Naive thymus-derived CD8-positive, alpha-beta T cell (primary cell): Measurements from ENCODE around the gene CACNA1B. TPM values are rescaled to one million over a fixed set of nuclear protein-coding genes. Genes with fewer than 3 reads are reported as not detected.

Experiments used
- ATAC-seq, 2 donors: fragments of 150-1000 bp; cut with Tn5 transposase in 1 of 2; sonication (Bioruptor Pico), chemical (Tn5 transposase) in 1 of 2; 1 replicate in 1 of 2; 2 replicates in 1 of 2; pipeline ENCODE4 v1.10.0; 2021; ENCODE audit warnings: mild to moderate bottlenecking in 2 of 2, moderate library complexity in 2 of 2
- POLR2A ChIA-PET: fragments of 350-600 bp; sonication (Branson Sonifier 250); formaldehyde crosslinking; loops from one replicate; lab custom pipeline; 2021; ENCODE audit warnings: antibody characterized with exemption; lab: Charles Lee
- DNase-seq, 10 donors: peaks; one replicate each; pipeline versions ENCODE4 v3.0.0 to v3.0.0-alpha.2; 2020 to 2022
- H3K27ac Mint-ChIP-seq, 10 donors: one replicate each; pipeline ENCODE4 v1.8.0; 2020 to 2022; ENCODE audit warnings: mild to moderate bottlenecking in 10 of 10, mixed read lengths in 10 of 10, moderate library complexity in 4 of 10, inconsistent platforms in 1 of 10
- H3K27me3 Mint-ChIP-seq, 5 donors: one replicate each; pipeline ENCODE4 v1.8.0; 2021 to 2022; ENCODE audit warnings: mixed read lengths in 5 of 5
- H3K36me3 Mint-ChIP-seq, 3 donors: one replicate each; pipeline ENCODE4 v1.8.0; 2020 to 2022; ENCODE audit warnings: mixed read lengths in 3 of 3, mild to moderate bottlenecking in 2 of 3, inconsistent platforms in 1 of 3
- H3K4me1 Mint-ChIP-seq, 4 donors: one replicate each; pipeline ENCODE4 v1.8.0; 2021 to 2022; ENCODE audit warnings: mixed read lengths in 4 of 4
- H3K4me3 Mint-ChIP-seq, 10 donors: one replicate each; pipeline ENCODE4 v1.8.0; 2020 to 2022; ENCODE audit warnings: mild to moderate bottlenecking in 10 of 10, mixed read lengths in 10 of 10, moderate library complexity in 6 of 10, inconsistent platforms in 1 of 10
- H3K9me3 Mint-ChIP-seq, 9 donors: one replicate each; pipeline ENCODE4 v1.8.0; 2020 to 2022; ENCODE audit warnings: mixed read lengths in 9 of 9, mild to moderate bottlenecking in 3 of 9, inconsistent platforms in 1 of 9, moderate library complexity in 1 of 9
- polyA plus RNA-seq, 3 donors: library from polyadenylated mRNA; unstranded; fragments of 300-500 nt; fragmentation: Illumina TruSeq; gene quantifications; one replicate each; pipeline ENCODE4 v1.2.3, GENCODE V29; 2021
- total RNA-seq, 8 experiments: library from RNA in 2 of 8; stranded (reverse) in 2 of 8; gene quantifications; one replicate each; pipeline ENCODE4 v1.2.3 and lab custom pipeline; 2021 to 2026

Gene CACNA1B
- total and polyA plus RNA-seq, 5 experiments from 2014 or later = not detected

DNA sequence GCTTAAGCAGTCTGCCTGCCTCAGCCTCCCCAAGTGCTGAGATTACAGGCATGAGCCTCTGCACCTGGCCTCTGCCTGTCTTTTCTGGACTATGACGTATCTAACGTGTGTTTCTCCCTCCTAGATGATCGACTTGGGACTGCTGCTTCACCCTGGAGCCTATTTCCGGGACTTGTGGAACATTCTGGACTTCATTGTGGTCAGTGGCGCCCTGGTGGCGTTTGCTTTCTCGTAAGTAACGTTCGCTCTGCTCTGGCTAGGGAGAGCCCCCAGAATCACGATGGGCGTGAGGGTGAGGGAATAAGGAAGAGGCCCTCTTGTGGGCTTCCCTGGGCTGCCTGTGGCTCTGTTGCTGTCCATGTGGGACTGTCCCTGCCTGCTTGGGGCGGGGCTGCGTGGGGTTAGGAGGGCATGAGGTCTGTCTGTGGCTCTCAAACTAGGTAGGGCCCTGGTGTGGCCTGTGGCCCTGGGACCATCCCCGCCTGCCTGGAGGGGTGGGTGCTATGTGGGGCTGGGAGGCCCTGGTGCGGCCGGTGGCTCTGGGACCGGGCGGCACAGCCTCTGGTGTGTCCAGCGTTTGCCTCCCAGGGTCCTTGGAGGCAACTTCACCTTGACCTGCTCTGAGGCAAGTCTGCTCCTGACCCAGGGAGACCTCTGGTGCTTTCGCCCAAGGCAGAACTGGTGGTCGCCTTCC lies 171.7 kb downstream of the CACNA1B start:
- Mint-ChIP-seq H3K36me3 (no peaks in the 10 kb centered on the region), H3K27ac (no peak overlapping the region), H3K27me3 (peaks cover 3 to 55% (median 24%) of the 10 kb centered on the region in 5 donors), H3K9me3 (no peaks in the 10 kb centered on the region), H3K4me3 (no peak overlapping the region), H3K4me1 (peaks cover 0 to 8% (median 0%) of the 10 kb centered on the region in 4 donors)
- POLR2A ChIA-PET = no interaction called here
- ATAC-seq (no peak), DNase-seq (peak in 1 of 10 donors; percentile 14)

DNA sequence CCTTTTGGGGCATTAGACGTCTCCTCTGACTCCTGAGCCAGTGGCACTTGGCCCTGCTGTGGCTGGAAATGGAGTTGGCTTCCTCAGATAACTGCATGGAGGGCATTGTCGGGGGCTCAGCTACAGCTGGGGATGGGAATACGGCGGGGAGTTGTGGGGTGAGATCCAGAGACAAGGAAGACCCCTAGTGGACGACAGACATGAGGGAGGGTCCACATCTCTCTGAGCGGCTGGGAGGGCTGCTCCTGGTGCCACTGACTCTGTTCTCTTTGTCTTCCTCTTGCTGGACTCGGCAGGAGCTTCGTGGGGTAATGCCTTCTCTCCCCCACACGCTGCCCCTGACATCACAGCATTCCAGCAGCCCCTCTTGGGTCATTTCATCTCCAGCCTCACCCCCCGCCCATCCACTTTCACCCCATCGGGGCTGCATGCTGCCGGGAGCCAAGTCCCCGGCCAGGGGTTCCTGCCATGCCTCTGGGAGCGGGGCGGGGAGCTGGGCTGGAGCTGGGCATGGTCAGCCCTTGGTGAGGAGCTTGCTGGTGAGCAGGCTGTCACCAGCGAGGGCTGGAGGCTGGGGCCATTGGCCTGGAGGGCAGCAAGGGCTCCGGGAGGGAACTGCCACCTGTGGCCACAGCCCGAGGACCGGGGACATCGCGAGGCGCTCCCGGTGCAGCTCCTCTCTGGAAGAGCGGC lies 172.3 kb downstream of the CACNA1B start:
- Mint-ChIP-seq H3K4me1 (peaks cover 0 to 13% (median 0%) of the 10 kb centered on the region in 4 donors), H3K36me3 (no peaks in the 10 kb centered on the region), H3K9me3 (no peaks in the 10 kb centered on the region), H3K27me3 (peaks cover 5 to 51% (median 18%) of the 10 kb centered on the region in 5 donors), H3K27ac (no peak overlapping the region), H3K4me3 (no peak overlapping the region)
- peak in 1 of 10 donors; percentile 9 for DNase-seq
- POLR2A ChIA-PET = no interaction called here
- no peak for ATAC-seq

DNA sequence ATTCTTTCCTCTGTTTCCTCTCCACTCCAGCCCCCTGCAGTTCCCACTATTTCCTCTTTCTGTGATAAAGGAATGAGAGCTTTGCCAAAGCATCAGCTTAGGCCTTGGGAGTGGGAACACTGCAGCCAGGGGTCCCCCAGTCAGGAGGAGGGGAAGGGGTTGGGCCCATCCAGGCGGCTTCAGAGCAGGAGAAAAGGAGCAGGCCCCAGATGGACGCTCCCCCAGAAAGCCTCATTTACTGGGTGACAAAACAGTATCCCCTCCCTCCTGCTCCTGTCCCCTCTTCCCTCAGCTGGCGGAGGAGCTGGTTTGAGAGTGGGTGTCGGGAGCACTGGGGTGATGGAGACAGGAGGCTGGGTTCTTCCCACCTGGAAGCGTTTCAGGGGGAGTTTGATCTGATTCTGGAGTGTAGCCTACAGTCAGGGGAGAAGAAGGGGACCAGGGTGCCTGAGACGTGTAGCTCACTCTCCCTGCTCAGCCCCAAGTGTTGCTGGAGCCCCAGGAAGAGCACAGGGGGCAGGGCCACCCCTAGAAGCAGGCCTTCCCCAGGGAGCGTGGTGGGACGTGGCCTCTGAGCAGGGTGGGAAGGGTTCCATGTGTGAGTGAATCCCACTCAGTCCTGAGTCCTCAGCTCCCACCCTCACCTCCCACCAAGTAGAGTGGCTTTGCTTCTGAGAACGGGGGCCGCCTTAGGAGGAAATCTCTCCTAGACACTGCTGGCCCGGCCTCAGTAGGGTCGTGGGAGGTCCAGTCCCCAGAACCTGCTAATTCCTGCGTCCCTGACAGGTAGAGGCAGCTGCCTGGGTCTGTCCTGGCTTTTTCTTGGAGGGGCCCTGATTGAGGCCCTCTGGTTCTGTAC lies 173.1 kb downstream of the CACNA1B start:
- Mint-ChIP-seq H3K36me3 (no peaks in the 10 kb centered on the region), H3K4me1 (peaks cover 0 to 13% (median 0%) of the 10 kb centered on the region in 4 donors), H3K4me3 (no peak overlapping the region), H3K27ac (peak overlapping the region in 2 of 10 donors; percentile 33 to 72), H3K9me3 (no peaks in the 10 kb centered on the region), H3K27me3 (peaks cover 3 to 44% (median 15%) of the 10 kb centered on the region in 5 donors)
- ATAC-seq (no peak), DNase-seq (peak in 1 of 10 donors; percentile 10)
- POLR2A ChIA-PET = no interaction called here

DNA sequence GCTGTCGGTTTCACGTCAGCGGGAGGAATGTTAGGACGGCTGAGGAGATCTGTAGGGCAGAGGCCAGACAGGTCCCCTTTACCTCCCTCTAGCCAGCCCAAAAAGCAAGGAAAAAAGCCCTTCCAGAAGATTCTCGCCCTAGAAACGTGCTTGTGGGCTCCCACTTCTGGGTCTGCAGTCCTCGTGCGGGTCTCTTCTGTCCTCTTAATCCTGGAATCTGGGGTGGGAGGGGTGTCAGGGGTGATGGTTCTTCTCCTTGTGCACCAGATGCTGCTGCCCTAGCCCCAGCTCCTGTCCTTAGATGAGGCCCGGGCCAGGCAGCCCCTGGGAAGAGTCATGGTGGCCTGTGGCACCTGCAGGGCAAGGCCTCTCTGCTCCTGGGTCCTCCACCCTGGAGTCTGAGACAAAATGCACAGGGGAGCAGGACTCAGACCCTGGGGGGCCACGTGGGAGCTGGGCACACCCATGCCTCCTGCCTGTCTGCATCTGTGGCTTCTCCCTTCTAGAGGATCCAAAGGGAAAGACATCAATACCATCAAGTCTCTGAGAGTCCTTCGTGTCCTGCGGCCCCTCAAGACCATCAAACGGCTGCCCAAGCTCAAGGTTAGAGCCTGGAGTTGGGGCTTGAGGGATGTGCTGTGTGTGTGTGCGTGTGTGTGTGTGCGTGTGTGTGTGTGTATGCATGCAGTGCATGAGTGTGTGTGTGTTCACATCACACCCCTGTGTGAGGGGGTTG lies 174.2 kb downstream of the CACNA1B start:
- Mint-ChIP-seq H3K4me1 (peaks cover 0 to 13% (median 0%) of the 10 kb centered on the region in 4 donors), H3K27ac (peak overlapping the region in 2 of 10 donors; percentile 29 to 34), H3K36me3 (no peaks in the 10 kb centered on the region), H3K9me3 (no peaks in the 10 kb centered on the region), H3K27me3 (peaks cover 4 to 44% (median 15%) of the 10 kb centered on the region in 5 donors), H3K4me3 (no peak overlapping the region)
- ATAC-seq (no peak), DNase-seq (peak in 1 of 10 donors; percentile 3)
- POLR2A ChIA-PET = no interaction called here

DNA sequence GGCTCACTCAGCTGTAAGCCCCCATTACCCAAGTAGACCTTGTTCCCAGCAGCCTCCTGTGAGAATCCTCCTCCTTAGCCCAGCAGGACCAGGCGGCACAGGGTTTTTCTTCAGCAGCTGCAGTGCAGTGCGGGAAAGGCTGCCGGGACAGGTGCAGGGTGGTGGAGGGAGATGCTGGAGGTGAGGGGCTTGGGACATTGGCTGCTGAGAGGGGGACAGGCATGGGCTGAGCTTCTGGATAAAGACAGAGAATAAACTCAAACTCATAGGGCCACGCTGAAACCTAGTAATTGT lies 174.7 kb downstream of the CACNA1B start:
- DNase-seq (peak in 1 of 10 donors; percentile 14), ATAC-seq (no peak)
- H3K36me3 Mint-ChIP-seq = no peaks in the 10 kb centered on the region
- H3K4me1 Mint-ChIP-seq = peaks cover 0 to 13% (median 0%) of the 10 kb centered on the region in 4 donors
- H3K4me3 Mint-ChIP-seq = no peak overlapping the region
- POLR2A ChIA-PET = no interaction called here
- peaks cover 4 to 44% (median 15%) of the 10 kb centered on the region in 5 donors for H3K27me3 Mint-ChIP-seq
- no peak overlapping the region for H3K27ac Mint-ChIP-seq
- no peaks in the 10 kb centered on the region for H3K9me3 Mint-ChIP-seq

DNA sequence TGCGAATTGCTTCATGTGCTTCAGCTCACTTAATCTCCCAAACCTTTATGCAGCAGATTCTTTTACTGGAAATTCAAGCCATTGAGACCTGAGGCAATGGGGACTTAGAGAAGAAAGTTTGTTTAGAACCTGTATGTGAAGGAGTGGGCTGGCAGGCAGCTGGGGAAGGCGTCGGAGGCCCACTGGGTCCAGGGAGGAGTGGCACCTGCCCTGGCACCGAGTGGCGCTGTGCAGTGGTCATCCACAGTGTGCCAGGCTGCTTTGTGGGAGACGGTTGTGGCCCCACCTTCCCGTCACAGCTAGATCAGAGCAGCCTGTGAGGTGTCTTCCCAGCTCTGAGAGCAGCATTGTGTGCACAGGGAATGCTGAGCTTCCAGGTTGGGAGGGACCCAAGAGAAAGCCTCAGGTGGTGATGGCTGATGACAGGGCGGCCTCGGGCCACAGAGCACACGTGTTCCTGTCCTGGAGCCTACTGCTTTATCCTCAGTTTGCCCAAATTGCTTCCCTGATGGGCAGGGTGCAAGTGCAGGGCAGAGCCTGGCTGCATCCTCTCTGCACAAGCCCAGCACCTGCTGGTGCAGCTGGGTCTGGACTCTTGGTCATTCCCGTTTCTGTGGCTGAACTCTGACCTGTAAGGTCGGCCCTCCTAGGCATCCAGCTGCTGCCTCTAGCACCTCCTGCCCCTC lies 175.2 kb downstream of the CACNA1B start:
- H3K4me1 Mint-ChIP-seq = peaks cover 0 to 13% (median 0%) of the 10 kb centered on the region in 4 donors
- no peak overlapping the region for H3K27ac Mint-ChIP-seq
- no peaks in the 10 kb centered on the region for H3K36me3 Mint-ChIP-seq
- no peak for DNase-seq
- no peaks in the 10 kb centered on the region for H3K9me3 Mint-ChIP-seq
- H3K4me3 Mint-ChIP-seq = no peak overlapping the region
- no peak for ATAC-seq
- POLR2A ChIA-PET = no interaction called here
- peaks cover 4 to 44% (median 11%) of the 10 kb centered on the region in 5 donors for H3K27me3 Mint-ChIP-seq

DNA sequence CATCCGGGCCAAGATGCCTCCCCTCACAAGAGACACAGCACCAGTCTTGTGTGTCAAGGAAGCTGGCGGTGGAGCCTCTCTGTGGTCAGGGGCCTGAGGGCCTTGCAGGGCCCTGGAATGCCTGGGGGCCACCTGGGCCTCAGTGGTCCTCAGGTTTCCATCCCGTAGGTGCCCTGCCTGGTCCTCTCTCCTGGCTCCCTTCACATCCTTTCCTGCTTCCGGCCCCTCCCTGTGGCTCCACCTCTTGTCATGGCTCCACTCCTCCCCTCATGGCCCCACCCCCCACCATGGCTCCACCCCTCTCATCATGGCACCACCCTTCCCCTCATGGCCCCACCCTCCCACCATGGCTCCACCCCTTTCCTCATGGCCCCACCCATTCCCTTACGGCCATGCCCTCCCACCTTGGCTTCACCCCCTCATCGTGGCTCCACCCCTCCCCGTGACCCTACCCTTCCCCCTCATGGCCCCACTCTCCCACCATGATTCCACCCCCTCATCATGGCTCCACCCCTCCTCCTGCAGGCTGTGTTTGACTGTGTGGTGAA lies 175.8 kb downstream of the CACNA1B start:
- peak overlapping the region in 1 of 10 donors; percentile 30 for H3K27ac Mint-ChIP-seq
- ATAC-seq = no peak

DNA sequence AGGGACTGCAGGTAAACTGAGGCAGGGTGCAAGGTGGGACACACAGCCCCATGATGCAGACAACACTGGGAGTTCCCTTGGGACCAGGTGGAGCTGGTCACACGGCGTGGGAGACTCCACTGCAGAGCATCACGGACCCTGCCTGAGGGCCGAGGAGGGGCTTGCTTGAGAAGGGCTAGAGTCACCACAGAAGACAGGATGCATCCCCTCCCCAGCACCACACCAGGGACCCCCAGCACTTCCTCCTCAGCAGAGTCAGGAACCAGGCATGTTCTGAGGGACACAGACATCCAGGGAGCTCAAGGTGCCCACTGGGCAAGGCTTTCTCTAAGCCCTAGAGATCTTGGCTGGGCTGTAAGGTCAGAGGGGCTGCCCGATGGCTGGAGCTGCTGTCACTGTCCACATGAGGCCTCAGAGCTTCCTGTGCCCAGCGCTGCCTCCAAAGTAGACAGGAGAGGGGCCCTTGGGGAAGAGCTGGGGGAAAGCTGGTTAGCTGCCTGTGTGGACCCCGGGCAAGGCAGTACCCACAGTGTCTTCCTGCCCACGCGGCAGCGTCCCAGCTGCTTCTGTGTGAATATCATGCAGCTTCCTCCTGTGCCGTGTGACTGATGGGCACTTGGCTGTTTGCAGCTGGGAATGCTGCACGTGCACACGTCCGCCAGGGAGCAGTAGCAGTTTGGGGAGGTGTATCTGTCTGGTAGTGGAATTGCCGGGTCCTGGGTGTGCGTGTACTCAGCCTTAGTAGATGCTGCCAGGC lies 176.6 kb downstream of the CACNA1B start:
- Mint-ChIP-seq H3K9me3 (no peaks in the 10 kb centered on the region), H3K4me3 (no peak overlapping the region), H3K27ac (no peak overlapping the region), H3K27me3 (peaks cover 4 to 44% (median 11%) of the 10 kb centered on the region in 5 donors), H3K36me3 (no peaks in the 10 kb centered on the region), H3K4me1 (peaks cover 0 to 13% (median 0%) of the 10 kb centered on the region in 4 donors)
- ATAC-seq (no peak), DNase-seq (peak in 1 of 10 donors; percentile 1)
- POLR2A ChIA-PET = no interaction called here

More for the DNA sequence above, 175.8 kb downstream of the CACNA1B start:
- Mint-ChIP-seq H3K9me3 (no peaks in the 10 kb centered on the region), H3K36me3 (no peaks in the 10 kb centered on the region), H3K4me3 (no peak overlapping the region), H3K4me1 (peaks cover 0 to 13% (median 0%) of the 10 kb centered on the region in 4 donors), H3K27me3 (peaks cover 4 to 44% (median 11%) of the 10 kb centered on the region in 5 donors)
- peak in 1 of 10 donors; percentile 5 for DNase-seq
- POLR2A ChIA-PET = no interaction called here

DNA sequence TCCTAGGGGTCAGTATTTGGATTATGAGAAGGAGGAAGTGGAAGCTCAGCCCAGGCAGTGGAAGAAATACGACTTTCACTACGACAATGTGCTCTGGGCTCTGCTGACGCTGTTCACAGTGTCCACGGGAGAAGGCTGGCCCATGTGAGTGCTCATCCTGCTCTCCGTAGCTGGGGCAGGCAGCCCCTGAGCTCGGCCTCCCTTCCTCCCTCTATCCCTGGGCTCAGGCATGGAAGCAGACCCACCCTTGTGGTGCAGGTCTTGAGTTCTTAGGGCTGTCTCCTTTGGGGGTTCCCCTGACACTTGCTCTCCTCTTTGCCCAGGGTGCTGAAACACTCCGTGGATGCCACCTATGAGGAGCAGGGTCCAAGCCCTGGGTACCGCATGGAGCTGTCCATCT lies 180.1 kb downstream of the CACNA1B start:
- Mint-ChIP-seq H3K36me3 (no peaks in the 10 kb centered on the region), H3K4me3 (no peak overlapping the region), H3K9me3 (no peaks in the 10 kb centered on the region), H3K4me1 (peaks cover 0 to 13% (median 0%) of the 10 kb centered on the region in 4 donors), H3K27me3 (peaks cover 2 to 20% (median 7%) of the 10 kb centered on the region in 5 donors), H3K27ac (no peak overlapping the region)
- DNase-seq = no peak
- POLR2A ChIA-PET = no interaction called here
- ATAC-seq = no peak

DNA sequence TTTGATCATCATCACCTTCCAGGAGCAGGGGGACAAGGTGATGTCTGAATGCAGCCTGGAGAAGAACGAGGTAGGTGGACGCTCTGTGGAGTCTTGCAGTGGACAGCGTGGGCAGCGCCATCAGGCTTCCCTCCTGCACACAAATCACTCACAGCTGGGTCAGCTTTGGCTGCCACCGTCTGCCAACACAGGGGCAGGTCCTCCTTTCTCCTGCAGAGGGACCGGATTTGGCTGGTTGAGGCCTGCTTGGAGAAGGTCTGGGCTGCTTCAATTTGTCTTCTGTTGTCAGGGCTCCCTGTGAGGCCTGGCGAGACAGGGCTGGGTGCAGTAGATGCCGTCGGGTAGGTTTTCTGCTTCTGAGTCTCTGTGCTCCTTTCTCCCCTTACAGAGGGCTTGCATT lies 180.6 kb downstream of the CACNA1B start:
- no peak overlapping the region for H3K4me3 Mint-ChIP-seq
- no peak overlapping the region for H3K27ac Mint-ChIP-seq
- POLR2A ChIA-PET = no interaction called here
- DNase-seq (no peak), ATAC-seq (no peak)
- H3K36me3 Mint-ChIP-seq = no peaks in the 10 kb centered on the region
- no peaks in the 10 kb centered on the region for H3K9me3 Mint-ChIP-seq
- peaks cover 0 to 13% (median 0%) of the 10 kb centered on the region in 4 donors for H3K4me1 Mint-ChIP-seq
- H3K27me3 Mint-ChIP-seq = peaks cover 2 to 23% (median 7%) of the 10 kb centered on the region in 5 donors

DNA sequence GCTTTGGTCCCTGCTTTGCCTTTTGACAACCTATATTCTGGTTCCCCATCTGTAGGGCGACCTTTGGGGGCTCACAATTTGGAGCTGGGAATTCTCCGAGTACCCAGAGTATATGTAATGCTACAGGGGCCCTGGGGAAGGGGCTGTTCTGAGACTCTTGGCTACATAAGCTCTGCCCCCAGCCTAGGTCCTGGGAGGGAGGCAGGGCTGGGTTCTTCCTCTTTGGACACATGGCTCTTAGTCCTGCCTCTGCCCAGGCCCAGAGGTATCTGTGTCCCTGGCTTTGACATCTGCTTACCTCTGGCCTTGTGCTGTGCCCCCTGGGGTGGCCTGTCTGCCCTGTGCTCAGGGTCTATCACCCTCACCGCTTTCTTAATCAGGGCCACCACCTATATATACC lies 181.6 kb downstream of the CACNA1B start:
- peaks cover 0 to 22% (median 7%) of the 10 kb centered on the region in 5 donors for H3K27me3 Mint-ChIP-seq
- H3K36me3 Mint-ChIP-seq = no peaks in the 10 kb centered on the region
- DNase-seq = no peak
- H3K9me3 Mint-ChIP-seq = no peaks in the 10 kb centered on the region
- no peak overlapping the region for H3K4me3 Mint-ChIP-seq
- H3K27ac Mint-ChIP-seq = no peak overlapping the region
- peaks cover 0 to 5% (median 0%) of the 10 kb centered on the region in 4 donors for H3K4me1 Mint-ChIP-seq
- POLR2A ChIA-PET = no interaction called here
- ATAC-seq = no peak
